C4-2B (cell line): ENCODE results near the gene S100Z.

ENCODE experiments used
- ZFX ChIP-seq: fragments of 450-650 bp; IDR thresholded peaks from 2 replicates; pipeline ENCODE4 v1.6.1; 2017
- TF ChIP-seq, protein P1 (sequence below): fragments of 450-650 bp; conservative IDR thresholded peaks from 2 replicates; pipeline ENCODE4 v1.5.1; 2017; ENCODE audit warnings: mild to moderate bottlenecking

DNA sequence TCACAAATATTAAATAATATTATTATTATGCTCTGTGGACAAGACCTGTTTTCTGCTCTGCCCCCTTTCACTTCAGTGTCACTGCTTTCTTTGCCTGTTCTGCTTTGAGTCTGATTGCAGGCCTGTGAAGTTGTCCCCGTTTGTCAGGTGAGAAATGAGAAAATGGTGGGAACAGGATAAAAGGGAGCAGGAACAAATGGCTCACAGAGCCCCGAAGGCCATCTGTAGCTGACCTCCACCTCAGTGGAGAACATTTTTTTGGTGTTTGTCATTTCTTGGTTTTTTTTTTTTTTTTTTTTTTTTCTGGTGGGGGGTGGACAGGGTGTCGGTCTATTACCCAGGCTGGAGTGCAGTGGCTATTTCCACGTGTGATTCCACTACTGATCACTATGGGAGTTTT, 13.2 kb upstream of the S100Z start:
- TF ChIP-seq, protein P1, sequence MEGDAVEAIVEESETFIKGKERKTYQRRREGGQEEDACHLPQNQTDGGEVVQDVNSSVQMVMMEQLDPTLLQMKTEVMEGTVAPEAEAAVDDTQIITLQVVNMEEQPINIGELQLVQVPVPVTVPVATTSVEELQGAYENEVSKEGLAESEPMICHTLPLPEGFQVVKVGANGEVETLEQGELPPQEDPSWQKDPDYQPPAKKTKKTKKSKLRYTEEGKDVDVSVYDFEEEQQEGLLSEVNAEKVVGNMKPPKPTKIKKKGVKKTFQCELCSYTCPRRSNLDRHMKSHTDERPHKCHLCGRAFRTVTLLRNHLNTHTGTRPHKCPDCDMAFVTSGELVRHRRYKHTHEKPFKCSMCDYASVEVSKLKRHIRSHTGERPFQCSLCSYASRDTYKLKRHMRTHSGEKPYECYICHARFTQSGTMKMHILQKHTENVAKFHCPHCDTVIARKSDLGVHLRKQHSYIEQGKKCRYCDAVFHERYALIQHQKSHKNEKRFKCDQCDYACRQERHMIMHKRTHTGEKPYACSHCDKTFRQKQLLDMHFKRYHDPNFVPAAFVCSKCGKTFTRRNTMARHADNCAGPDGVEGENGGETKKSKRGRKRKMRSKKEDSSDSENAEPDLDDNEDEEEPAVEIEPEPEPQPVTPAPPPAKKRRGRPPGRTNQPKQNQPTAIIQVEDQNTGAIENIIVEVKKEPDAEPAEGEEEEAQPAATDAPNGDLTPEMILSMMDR, result no peak
- TF ChIP-seq ZFX, result no peak
